Measurements from ENCODE around the gene AKT1.

- TF ChIP-seq CTCF (IDR thresholded peaks at IDR 0.05) (peak; percentile 86 to 99 (median 97)), POLR2A (IDR thresholded peaks at IDR 0.05) (peak; percentile 10)
Observed at GRCh38 chr14:104768437-104769323, 26.9 kb downstream of the AKT1 start.
